HepG2 (cell line): ENCODE measurements around the gene POU5F1. TPM values are rescaled to one million over a fixed set of nuclear protein-coding genes. Genes with fewer than 3 reads are reported as not detected.

Source experiments
- ATAC-seq: fragments of 200-7000 bp; cut with Tn5 transposase; 3 replicates; pipeline ENCODE4 v1.9.1; 2020; ENCODE audit warnings: mild to moderate bottlenecking, moderate library complexity
- BruUV-seq: library from RNA; stranded (reverse); fragments of 400-500 nt; replicated peaks from 2 replicates; lab custom pipeline; 2021; lab: Mats Ljungman, UMichigan
- CTCF ChIA-PET: fragments of 300-600 bp; formaldehyde crosslinking; extraction: SDS; loops from one replicate; lab custom pipeline; 2021; ENCODE audit warnings: low total read pairs, inconsistent platforms, low intra/inter-chr PET ratio; lab: Yijun Ruan, JAX
- POLR2A ChIA-PET: fragments of 350-600 bp; sonication (Branson Sonifier 250); formaldehyde crosslinking; loops from one replicate; lab custom pipeline; 2020; ENCODE audit warnings: antibody characterized with exemption, inconsistent platforms; lab: Yijun Ruan, JAX
- DNase-seq: peaks from one replicate; pipeline ENCODE4 v3.0.0-alpha.2; 2015; ENCODE audit warnings: low spot score
- FAIRE-seq: peaks from 3 replicates; lab custom pipeline; 2011; peaks lifted over from hg19 to GRCh38; lab: Jason Lieb, UNC
- H2AFZ ChIP-seq: one replicate; pipeline ENCODE4 v1.6.1; 2011; ENCODE audit warnings: low read length, inconsistent platforms
- H3K27ac ChIP-seq: fragments of 300-600 bp; 3 replicates; pipeline ENCODE4 v1.8.0; 2011; ENCODE audit warnings: mixed run types, mild to moderate bottlenecking, mixed read lengths, low read length, inconsistent platforms; ENCODE audit not compliant: insufficient read depth; ENCODE audit errors: extremely low read length
- H3K27me3 ChIP-seq, 2 experiments: fragments of 200-600 bp in 1 of 2; 2 replicates in 1 of 2; 3 replicates in 1 of 2; pipeline versions ENCODE4 v1.6.0 to v1.8.0; 2011; ENCODE audit warnings: low read length in 2 of 2, mild to moderate bottlenecking in 2 of 2, moderate library complexity in 2 of 2, inconsistent platforms in 1 of 2; ENCODE audit not compliant: insufficient read depth in 2 of 2, control insufficient read depth in 1 of 2
- H3K36me3 ChIP-seq, 2 experiments: fragments of 200-600 bp in 1 of 2; replicated peaks in 1 of 2; 2 replicates in 1 of 2; 3 replicates in 1 of 2; pipeline versions ENCODE4 v1.5.1 to v1.8.0; 2011; ENCODE audit warnings: low read length in 2 of 2, inconsistent platforms in 1 of 2; ENCODE audit not compliant: insufficient read depth in 2 of 2, control insufficient read depth in 1 of 2
- H3K4me1 ChIP-seq: 2 replicates; pipeline ENCODE4 v1.5.1; 2012; ENCODE audit warnings: low read length, inconsistent platforms; ENCODE audit not compliant: insufficient read depth
- H3K4me2 ChIP-seq: 2 replicates; pipeline ENCODE4 v1.6.0; 2011; ENCODE audit warnings: low read depth, low read length, inconsistent platforms
- H3K4me3 ChIP-seq, 3 experiments: fragments of 200-600 bp in 1 of 3; sonication (generic), shearing (Covaris generic) in 1 of 3; replicated peaks in 1 of 3; 2 replicates each; pipeline ENCODE4 v1.5.1; 2011 to 2016; ENCODE audit warnings: low read length in 3 of 3, inconsistent platforms in 2 of 3, low read depth in 2 of 3, mild to moderate bottlenecking in 2 of 3, control low read depth in 1 of 3, mixed read lengths in 1 of 3; ENCODE audit not compliant: insufficient read depth in 1 of 3
- H3K79me2 ChIP-seq: one replicate; pipeline ENCODE4 v1.6.1; 2011; ENCODE audit warnings: low read length, inconsistent platforms; ENCODE audit not compliant: insufficient read depth
- H3K9ac ChIP-seq: 2 replicates; pipeline ENCODE4 v1.6.0; 2011; ENCODE audit warnings: mild to moderate bottlenecking, low read depth, low read length, inconsistent platforms; ENCODE audit not compliant: insufficient read depth
- H3K9me3 ChIP-seq: 2 replicates; pipeline ENCODE4 v1.5.1; 2012; ENCODE audit warnings: mild to moderate bottlenecking, low read length
- H4K20me1 ChIP-seq: 2 replicates; pipeline ENCODE4 v1.6.0; 2011; ENCODE audit warnings: inconsistent platforms, mild to moderate bottlenecking, low read length, moderate library complexity; ENCODE audit not compliant: insufficient read depth
- NFE2L1 ChIP-seq: sonication (generic); formaldehyde crosslinking; IDR thresholded peaks from 2 replicates; pipeline ENCODE4 v1.4.0; 2020; ENCODE audit warnings: missing genetic modification reagents, mild to moderate bottlenecking, borderline replicate concordance
- TCF7L2 ChIP-seq: IDR thresholded peaks from 2 replicates; pipeline ENCODE4 v1.6.1; 2011; ENCODE audit warnings: mild to moderate bottlenecking, low read depth, low read length, moderate library complexity
- ZNF180 ChIP-seq: sonication (generic); formaldehyde crosslinking; IDR thresholded peaks from 2 replicates; pipeline ENCODE4 v1.4.0; 2020; ENCODE audit warnings: low read depth, missing genetic modification reagents, borderline replicate concordance
- ZNF292 ChIP-seq: sonication (generic); formaldehyde crosslinking; IDR thresholded peaks from 2 replicates; pipeline ENCODE4 v1.8.1; 2022; ENCODE audit warnings: mild to moderate bottlenecking, low read depth, missing genetic modification reagents, borderline replicate concordance
- ZNF350 ChIP-seq: sonication (generic); formaldehyde crosslinking; IDR thresholded peaks from 2 replicates; pipeline ENCODE4 v1.4.0; 2020; ENCODE audit warnings: mild to moderate bottlenecking, low read depth, missing genetic modification reagents, borderline replicate concordance
- WGBS: methylation state at CpG from one replicate; pipeline ENCODE4 v1.1.6; 2017; ENCODE audit warnings: low lambda C conversion rate; 5-methylcytosine and 5-hydroxymethylcytosine counted together
- in situ Hi-C: cut with HindIII; loops from 2 replicates; pipeline ENCODE4 v1.10.0; 2017; ENCODE audit warnings: low pct_unique_long_range_greater_than_20kb; ENCODE audit not compliant: extremely low pct_ligation_motif_present
- intact Hi-C: fragments of 100-400 bp; cut with micrococcal nuclease; formaldehyde crosslinking; loops from one replicate; pipeline ENCODE4 v1.10.0; 2022; ENCODE audit not compliant: unreplicated experiment
- polyA plus RNA-seq, 8 experiments: library from polyadenylated mRNA; depleted of rRNA in 3 of 8; stranded (reverse) in 7 of 8; unstranded in 1 of 8; fragments of >200 nt; fragmentation: Illumina TruSeq in 4 of 8; extraction: Trizol in 4 of 8; gene quantifications; 2 replicates each; pipeline versions ENCODE4 v1.2.1 to v1.2.3, GENCODE V29; 2011 to 2016; ENCODE audit warnings: low read depth in 4 of 8, missing spikeins in 1 of 8, mixed read lengths in 1 of 8; ENCODE audit not compliant: insufficient read depth in 1 of 8
- total RNA-seq, 5 experiments: library from RNA; depleted of rRNA; stranded (reverse); fragments of >200 nt; fragmentation: Illumina TruSeq; extraction: Trizol; gene quantifications; 2 replicates each; pipeline ENCODE4 v1.2.3, GENCODE V29; 2016; ENCODE audit warnings: low read depth in 1 of 5
- TF ChIP-seq, protein P1 (sequence below): sonication (generic); formaldehyde crosslinking; IDR thresholded peaks from 2 replicates; pipeline ENCODE4 v1.5.0; 2020; ENCODE audit warnings: mild to moderate bottlenecking, missing genetic modification reagents, moderate library complexity

The POU5F1 gene
- total and polyA plus RNA-seq, 2 of the 13 experiments (the other 11 are each of a cell fraction or from before 2014, with no cell fraction given): 2.5 to 7.2 TPM

DNA sequence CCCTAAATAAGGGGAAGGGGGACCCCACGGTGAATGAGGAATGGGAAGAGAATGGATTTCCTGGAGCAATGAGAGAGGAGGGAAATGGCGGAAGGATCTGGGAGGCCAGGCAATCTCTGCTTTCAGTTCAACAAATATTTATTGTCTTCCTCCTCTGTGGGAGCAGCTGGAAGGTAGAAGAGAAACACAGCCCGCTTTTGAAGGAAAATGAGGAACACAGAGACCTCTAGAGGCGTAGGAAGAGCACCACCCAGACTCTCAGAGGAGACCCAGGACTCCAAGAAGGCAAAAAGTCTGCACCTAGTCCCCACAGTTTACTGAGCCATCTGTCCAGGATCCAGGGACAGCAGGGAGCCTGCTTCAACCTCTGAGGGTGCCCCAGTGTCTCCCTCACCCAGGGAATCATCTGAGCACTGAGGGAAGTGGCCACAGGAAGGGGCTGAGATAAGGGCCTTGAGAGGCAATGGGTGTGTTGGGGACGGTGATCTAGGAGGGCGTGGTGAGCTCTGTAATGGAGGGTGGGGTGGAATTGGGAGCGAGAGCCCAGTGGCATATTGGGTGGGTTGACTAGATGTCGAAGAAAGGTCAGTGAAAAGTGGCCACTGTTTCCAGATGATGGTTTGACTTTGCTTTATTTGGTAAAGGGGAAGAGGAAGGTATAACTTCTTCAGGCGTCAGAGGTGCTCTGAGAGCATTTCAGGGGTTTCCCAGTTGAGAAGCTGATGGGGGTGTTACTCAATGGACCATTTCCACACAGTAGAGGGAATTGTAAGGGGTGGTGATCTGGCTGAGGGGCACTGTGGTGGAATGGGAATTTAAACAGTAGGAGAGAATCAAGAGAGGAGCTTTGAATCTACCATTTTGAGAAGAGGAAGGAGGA is 55.3 kb downstream of the POU5F1 start:
- no TSS peak for BruUV-seq
- POLR2A ChIA-PET: interaction anchor here (0.8 kb wide), 1 partner anchor 28 kb away, joined by 3 read pairs; no protein-coding TSS in a partner anchor
- H3K27me3 ChIP-seq: peaks cover 5 to 83% of the 10 kb centered on the region in 2 experiments; a peak in 4 of 5 replicates
- DNase-seq (peak; percentile 25), FAIRE-seq (peak; percentile 23), ATAC-seq (peak; percentile 20; the same call in 2 of the 3 replicates)
- intact Hi-C loops: no loop called here
- H2AFZ ChIP-seq: no peak overlapping the region
- CTCF ChIA-PET: no interaction called here
- no peaks in the 10 kb centered on the region for H3K36me3 ChIP-seq
- H3K4me1 ChIP-seq: peaks cover 9% of the 10 kb centered on the region; the same call in 1 of the 2 replicates
- TF ChIP-seq ZNF180 (CRISPR knock-in tag) (no peak), NFE2L1 (no peak), ZNF350 (no peak), TCF7L2 (no peak), ZNF292 (no peak)
- TF ChIP-seq, protein P1, sequence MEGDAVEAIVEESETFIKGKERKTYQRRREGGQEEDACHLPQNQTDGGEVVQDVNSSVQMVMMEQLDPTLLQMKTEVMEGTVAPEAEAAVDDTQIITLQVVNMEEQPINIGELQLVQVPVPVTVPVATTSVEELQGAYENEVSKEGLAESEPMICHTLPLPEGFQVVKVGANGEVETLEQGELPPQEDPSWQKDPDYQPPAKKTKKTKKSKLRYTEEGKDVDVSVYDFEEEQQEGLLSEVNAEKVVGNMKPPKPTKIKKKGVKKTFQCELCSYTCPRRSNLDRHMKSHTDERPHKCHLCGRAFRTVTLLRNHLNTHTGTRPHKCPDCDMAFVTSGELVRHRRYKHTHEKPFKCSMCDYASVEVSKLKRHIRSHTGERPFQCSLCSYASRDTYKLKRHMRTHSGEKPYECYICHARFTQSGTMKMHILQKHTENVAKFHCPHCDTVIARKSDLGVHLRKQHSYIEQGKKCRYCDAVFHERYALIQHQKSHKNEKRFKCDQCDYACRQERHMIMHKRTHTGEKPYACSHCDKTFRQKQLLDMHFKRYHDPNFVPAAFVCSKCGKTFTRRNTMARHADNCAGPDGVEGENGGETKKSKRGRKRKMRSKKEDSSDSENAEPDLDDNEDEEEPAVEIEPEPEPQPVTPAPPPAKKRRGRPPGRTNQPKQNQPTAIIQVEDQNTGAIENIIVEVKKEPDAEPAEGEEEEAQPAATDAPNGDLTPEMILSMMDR (CRISPR knock-in tag): peak; percentile 21; the same call in 1 of the 2 replicates
- H3K9me3 ChIP-seq: no peaks in the 10 kb centered on the region
- no peak overlapping the region for H3K27ac ChIP-seq
- in situ Hi-C loops: no loop called here
- H3K4me3 ChIP-seq: no peak overlapping the region; a peak in 1 of 6 replicates
- H3K4me2 ChIP-seq: 0 out of 2 replicates have a peak overlapping the region, but pooled peaks have one; percentile 34
- no peaks in the 10 kb centered on the region for H4K20me1 ChIP-seq
- no peaks in the 10 kb centered on the region for H3K79me2 ChIP-seq
- 39% methylated on average over 9 of the region's 9 CpGs for WGBS
- H3K9ac ChIP-seq: no peak overlapping the region
